Measurements from ENCODE around the gene CDK14. TPM values are rescaled to one million over a fixed set of nuclear protein-coding genes. Genes with fewer than 3 reads are reported as not detected.

The CDK14 gene
- polyA plus RNA-seq, 3 donors: 1.7 to 2.5 (median 2.1) TPM

- no peaks in the 10 kb centered on the region for H3K27me3 Mint-ChIP-seq (ENCODE audit: low read depth in 3 of 3)
- WGBS (ENCODE audit: insufficient coverage): no CpG with 5 or more reads among the region's 2 CpGs
- no peak overlapping the region for H3K27ac ChIP-seq (ENCODE audit: low read depth in 1 of 2, low read length in 2 of 2)
- H3K4me1 ChIP-seq (ENCODE audit: control insufficient read depth in 1 of 2, insufficient read depth in 2 of 2, low read length in 2 of 2): no peaks in the 10 kb centered on the region
- H3K36me3 Mint-ChIP-seq: no peaks in the 10 kb centered on the region
- no peak for DNase-seq
- no peaks in the 10 kb centered on the region for H3K36me3 ChIP-seq (replicated peaks in 1 of 2; ENCODE audit: control insufficient read depth in 1 of 2, insufficient read depth in 2 of 2, low read length in 2 of 2)
- no peaks in the 10 kb centered on the region for H3K27me3 ChIP-seq (ENCODE audit: control insufficient read depth in 2 of 2, insufficient read depth in 2 of 2, low read length in 2 of 2)
- H3K4me3 ChIP-seq (replicated peaks in 1 of 3; ENCODE audit: low read depth in 2 of 3, low read length in 3 of 3): no peak overlapping the region
- no peaks in the 10 kb centered on the region for H3K79me2 ChIP-seq (ENCODE audit: insufficient read depth, low read length)
- intact Hi-C loops (cut with micrococcal nuclease): no loop called here
- no peak for TF ChIP-seq CTCF (IDR thresholded peaks at IDR 0.05)
- peaks cover 0 to 1% of the 10 kb centered on the region in 2 donors for H3K9me3 ChIP-seq (replicated peaks in 1 of 2; ENCODE audit: control insufficient read depth in 1 of 2, insufficient read depth in 1 of 2, low read length in 2 of 2)
- no peak overlapping the region for H3K9ac ChIP-seq (ENCODE audit: insufficient read depth, low read length, poor library complexity, severe bottlenecking)
- peaks cover 0 to 1% (median 0%) of the 10 kb centered on the region in 7 donors for H3K9me3 Mint-ChIP-seq
- H3K27ac Mint-ChIP-seq: no peak overlapping the region
- no peak overlapping the region for H3K4me2 ChIP-seq (replicated peaks; ENCODE audit: extremely low read depth, low read length, poor library complexity, severe bottlenecking)
- no peaks in the 10 kb centered on the region for H3K4me1 Mint-ChIP-seq
- no peak overlapping the region for H2AFZ ChIP-seq (ENCODE audit: insufficient read depth, low read depth, low read length, poor library complexity, severe bottlenecking)
- H4K20me1 ChIP-seq (ENCODE audit: insufficient read depth, low read length): no peaks in the 10 kb centered on the region
- H3K4me3 Mint-ChIP-seq: no peak overlapping the region
Measured at GRCh38 chr7:90853205-90853604, 257.1 kb downstream of the CDK14 start.

- H3K9me3 ChIP-seq (replicated peaks in 1 of 2; ENCODE audit: control insufficient read depth in 1 of 2, insufficient read depth in 1 of 2, low read length in 2 of 2): no peaks in the 10 kb centered on the region
- no peak overlapping the region for H3K9ac ChIP-seq (ENCODE audit: insufficient read depth, low read length, poor library complexity, severe bottlenecking)
- H3K36me3 Mint-ChIP-seq: no peaks in the 10 kb centered on the region
- H3K27ac ChIP-seq (ENCODE audit: low read depth in 1 of 2, low read length in 2 of 2): no peak overlapping the region
- H3K27ac Mint-ChIP-seq: no peak overlapping the region
- no peaks in the 10 kb centered on the region for H3K4me1 ChIP-seq (ENCODE audit: control insufficient read depth in 1 of 2, insufficient read depth in 2 of 2, low read length in 2 of 2)
- DNase-seq: no peak
- no peaks in the 10 kb centered on the region for H3K4me1 Mint-ChIP-seq
- no peaks in the 10 kb centered on the region for H3K27me3 Mint-ChIP-seq (ENCODE audit: low read depth in 3 of 3)
- H3K9me3 Mint-ChIP-seq: peaks cover 0 to 3% (median 0%) of the 10 kb centered on the region in 7 donors
- H3K27me3 ChIP-seq (ENCODE audit: control insufficient read depth in 2 of 2, insufficient read depth in 2 of 2, low read length in 2 of 2): no peaks in the 10 kb centered on the region
- 100% methylated on average over 2 of the region's 6 CpGs for WGBS (ENCODE audit: insufficient coverage)
- H3K36me3 ChIP-seq (replicated peaks in 1 of 2; ENCODE audit: control insufficient read depth in 1 of 2, insufficient read depth in 2 of 2, low read length in 2 of 2): no peaks in the 10 kb centered on the region
- H2AFZ ChIP-seq (ENCODE audit: insufficient read depth, low read depth, low read length, poor library complexity, severe bottlenecking): no peak overlapping the region
- no peak overlapping the region for H3K4me3 ChIP-seq (replicated peaks in 1 of 3; ENCODE audit: low read depth in 2 of 3, low read length in 3 of 3)
- H3K4me3 Mint-ChIP-seq: no peak overlapping the region
- H3K79me2 ChIP-seq (ENCODE audit: insufficient read depth, low read length): no peaks in the 10 kb centered on the region
- no peak overlapping the region for H3K4me2 ChIP-seq (replicated peaks; ENCODE audit: extremely low read depth, low read length, poor library complexity, severe bottlenecking)
- intact Hi-C loops (cut with micrococcal nuclease): no loop called here
- no peaks in the 10 kb centered on the region for H4K20me1 ChIP-seq (ENCODE audit: insufficient read depth, low read length)
- TF ChIP-seq CTCF (IDR thresholded peaks at IDR 0.05): no peak
Measured at GRCh38 chr7:90856351-90857070, 260.4 kb downstream of the CDK14 start.
